GM18520 (cell line): ENCODE results near the gene TREH.

ENCODE experiments used
- ATAC-seq: cut with Tn5 transposase; IDR thresholded peaks from one replicate; pipeline ENCODE4 v1.9.1; 2021; ENCODE audit not compliant: unreplicated experiment

Gene TREH

DNA sequence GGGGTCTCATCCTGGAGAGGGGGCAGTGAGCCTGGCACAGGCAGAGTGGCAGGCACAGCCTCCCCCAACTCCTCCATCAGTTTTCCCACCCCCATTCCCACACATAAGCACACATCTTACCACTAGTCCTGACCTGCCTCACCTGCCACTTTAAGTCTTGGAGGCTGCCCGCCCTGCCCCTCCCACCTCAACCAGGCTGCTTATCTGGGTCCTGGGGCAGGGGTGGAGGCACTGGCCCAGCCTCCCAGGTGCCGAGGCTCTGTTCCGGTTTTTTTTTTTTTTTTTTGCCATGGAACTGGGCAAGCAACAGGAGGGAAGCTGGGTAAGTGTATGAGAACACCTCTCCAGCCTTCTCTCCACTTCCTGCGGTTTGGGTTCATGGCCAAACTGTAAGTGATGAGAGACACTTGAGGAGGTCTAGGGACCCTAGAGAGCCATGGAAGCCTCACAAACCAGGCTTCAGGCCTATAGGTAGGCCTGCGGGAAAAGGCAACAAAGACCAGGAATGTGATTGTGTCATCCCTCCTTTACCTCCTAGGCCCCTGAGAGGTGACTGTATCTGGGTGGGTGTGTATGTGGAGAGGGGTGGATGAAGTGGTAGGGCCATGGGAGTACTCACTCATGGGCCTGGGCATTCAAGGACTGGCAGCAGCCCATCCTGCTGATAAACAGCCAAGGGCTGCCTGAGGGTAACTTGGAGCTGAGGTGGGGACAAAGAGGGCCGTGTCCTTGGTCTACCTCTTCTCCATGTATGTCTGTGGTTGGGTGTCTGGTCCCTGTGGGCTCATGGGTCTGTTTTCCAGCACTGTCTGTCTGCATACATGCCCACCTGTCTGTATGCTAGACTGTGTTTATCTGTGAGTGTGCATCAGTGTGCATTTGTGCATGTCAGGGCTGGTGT lies 49.4 kb downstream of the TREH start:
- no peak for ATAC-seq

DNA sequence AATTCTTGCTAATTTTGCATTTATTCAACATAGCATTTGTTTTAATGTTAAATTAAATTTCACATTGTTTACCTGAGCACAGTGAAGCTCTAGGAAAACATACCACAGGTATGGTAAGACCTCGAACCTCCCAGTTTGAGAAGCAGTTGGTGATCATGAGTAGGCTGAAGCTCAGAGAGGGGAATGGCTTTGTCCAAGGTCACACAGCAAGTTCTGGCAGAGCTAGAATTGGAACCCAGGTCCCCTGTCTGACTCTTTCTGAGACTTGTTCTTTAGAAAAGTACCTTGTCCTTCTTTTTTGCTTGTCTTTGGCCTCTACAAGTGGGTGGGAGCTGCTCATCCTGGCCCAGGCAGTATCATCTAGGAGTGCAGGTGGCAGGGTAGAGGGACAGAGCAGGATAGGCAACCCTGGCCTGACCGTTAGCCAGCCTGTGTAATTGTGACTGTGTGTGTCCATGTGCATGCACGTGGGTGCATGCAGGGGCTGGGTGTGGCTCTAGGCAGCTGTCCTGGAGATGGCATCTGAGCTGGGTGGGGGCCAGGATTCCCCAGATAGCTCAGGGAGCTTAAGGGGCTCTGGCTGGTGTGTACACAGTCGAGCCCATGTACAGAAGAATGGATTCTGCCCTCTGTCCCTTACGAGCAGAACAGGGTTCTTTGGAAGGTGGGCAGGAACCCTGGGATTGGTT lies 50.4 kb downstream of the TREH start:
- ATAC-seq, result no peak

DNA sequence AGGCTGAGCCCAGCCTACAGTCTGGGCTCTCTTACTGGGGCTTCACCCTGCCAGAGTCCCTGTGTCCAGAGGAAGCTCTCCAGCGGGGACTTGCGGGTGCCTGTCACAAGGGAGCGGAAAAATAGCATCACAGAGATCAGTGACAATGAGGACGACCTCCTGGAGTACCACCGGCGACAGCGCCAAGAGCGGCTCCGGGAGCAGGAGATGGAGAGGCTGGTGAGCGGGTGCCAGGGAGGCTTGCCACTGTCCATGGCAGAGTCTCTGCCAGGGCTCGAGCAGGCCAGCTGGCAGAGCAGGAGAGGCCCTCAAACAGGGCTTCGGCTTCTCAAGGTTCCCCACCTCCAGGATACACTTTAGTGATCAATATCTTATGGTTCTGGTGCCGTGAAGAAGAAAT lies 51.0 kb downstream of the TREH start:
- no peak for ATAC-seq

DNA sequence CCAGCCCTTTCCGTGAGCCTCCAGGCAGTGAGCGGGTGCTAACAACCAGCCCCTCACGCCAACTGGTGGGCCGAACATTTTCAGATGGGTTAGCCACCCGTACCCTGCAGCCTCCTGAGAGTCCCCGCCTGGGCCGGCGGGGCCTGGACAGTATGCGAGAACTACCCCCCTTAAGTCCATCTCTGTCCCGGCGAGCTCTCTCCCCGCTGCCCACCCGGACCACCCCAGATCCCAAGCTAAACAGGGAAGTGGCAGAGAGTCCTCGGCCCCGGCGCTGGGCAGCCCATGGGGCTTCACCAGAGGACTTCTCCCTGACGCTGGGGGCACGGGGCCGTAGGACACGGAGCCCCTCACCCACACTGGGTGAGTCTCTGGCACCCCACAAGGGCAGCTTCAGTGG lies 51.4 kb downstream of the TREH start:
- ATAC-seq, result no peak

DNA sequence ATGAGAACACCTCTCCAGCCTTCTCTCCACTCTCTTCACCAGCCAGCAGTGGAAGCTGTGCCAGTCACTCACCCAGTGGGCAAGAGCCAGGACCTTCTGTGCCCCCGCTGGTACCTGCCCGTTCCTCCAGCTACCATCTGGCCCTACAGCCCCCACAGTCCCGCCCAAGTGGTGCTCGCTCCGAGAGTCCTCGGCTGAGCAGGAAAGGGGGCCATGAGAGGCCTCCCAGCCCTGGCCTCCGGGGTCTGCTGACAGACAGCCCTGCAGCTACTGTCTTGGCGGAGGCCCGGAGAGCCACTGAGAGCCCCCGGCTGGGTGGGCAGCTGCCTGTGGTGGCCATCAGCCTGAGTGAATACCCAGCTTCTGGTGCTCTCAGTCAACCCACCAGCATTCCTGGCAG lies 51.9 kb downstream of the TREH start:
- ATAC-seq, result no peak

DNA sequence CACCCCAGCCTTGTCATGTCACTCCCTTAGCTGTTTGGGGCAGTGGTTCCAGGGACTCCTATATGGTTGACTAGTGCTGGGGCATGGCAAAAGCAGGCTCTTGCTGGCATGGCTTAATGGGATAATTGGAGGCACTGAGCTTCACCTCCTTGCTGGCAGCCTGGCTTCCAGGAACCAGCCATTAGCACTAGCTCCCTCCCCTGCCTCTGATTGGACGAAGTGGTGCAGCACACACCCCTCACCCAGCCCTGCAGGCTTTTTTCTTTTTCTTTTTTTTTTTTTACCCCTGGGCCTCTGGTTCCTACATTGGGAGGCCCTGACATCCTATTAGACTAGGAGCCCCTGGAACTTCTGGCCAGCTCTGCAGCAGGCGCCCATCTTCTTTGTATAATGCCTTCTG lies 53.5 kb downstream of the TREH start:
- no peak for ATAC-seq

DNA sequence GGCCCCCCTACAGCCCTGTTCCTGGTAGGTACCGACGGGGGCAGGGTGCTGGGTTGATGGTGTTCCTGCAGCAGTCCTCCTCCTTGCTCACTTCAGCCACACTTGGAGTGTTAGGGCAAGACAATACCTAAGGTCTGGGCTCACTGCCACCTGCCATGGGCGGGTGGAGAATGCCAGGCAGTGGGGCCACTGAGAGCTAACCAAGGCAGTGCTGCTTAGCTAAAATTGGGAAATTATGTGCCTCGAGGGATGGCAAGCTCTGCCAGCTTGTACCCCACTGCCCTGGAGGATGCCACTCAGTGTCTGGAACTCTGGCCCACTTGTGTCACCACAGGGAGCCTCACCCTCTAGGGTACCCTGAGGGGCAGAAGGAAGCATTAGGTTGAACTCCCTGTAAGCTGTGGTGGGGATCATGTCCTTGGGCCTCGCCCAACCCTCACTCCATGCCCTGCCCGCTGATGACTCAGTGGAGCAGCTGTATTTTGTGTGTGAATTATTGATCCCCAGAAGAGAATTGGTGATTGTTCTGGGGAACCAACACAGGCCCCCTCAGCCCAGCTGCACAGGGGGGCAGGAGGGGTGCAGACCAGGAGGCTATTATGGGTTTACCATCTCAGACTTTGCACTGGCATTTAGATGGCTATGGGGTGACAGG lies 54.3 kb downstream of the TREH start:
- ATAC-seq, result no peak

DNA sequence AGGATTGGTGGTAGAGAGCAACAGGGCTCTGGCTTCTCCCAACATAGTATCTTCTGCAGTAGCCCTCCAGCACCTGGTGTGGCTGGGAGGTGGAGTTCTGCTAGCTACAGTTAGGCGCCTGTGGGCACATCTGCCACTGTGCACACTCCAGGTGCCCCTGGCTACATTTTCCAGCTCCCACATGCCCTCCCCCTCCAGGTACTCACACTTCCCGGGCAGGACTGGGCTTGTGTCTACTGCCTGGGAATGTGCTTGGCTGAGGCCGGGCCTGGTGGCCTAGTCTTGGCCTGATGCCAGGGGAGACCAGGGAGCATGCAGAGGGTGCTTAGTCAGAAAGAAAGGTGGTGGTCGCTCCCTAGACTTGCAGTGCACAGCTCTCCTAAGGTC lies 56.2 kb downstream of the TREH start:
- no peak for ATAC-seq

DNA sequence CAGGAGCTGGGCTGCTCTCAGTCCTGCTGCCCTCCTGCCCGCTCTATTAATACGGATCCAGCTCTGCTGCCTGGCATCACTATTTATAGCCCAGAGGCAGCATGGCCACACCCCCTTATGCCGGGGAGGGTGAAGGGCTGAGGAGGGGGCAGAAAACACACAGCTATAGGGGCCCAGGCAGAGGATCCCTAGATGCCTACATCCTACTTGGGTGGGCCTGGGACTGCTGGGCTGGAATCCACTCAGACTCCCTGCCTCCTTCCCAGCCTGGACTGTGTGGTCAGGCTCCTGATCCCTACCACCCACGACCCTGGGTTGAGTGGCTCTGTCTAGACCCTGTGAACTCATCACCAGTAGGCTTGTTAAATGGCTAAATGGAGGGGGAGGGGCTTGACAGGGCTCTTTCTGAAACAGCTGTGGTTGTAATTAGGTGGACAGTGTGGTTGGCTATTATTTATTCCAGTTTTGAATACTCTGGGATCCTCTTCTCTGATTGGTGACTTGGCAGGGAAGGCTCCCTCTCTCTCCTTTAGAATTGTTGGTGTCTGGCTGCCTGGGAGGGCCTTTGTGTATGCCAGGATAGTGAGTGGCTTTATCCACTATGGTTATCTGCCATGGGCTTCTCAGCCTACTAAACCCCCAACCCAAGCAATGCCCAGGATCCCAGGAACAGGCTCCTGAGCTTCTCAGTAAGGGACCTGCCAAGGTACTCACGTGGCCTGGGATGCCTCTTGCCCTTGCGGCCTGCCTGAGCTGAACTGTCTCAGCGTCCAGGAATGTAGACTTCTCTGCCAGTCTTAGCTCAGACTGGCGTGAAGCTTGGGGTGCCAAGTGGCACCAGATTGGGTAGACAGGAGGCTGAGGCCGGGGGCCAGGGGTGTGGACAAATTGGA lies 56.8 kb downstream of the TREH start:
- ATAC-seq, result no peak

DNA sequence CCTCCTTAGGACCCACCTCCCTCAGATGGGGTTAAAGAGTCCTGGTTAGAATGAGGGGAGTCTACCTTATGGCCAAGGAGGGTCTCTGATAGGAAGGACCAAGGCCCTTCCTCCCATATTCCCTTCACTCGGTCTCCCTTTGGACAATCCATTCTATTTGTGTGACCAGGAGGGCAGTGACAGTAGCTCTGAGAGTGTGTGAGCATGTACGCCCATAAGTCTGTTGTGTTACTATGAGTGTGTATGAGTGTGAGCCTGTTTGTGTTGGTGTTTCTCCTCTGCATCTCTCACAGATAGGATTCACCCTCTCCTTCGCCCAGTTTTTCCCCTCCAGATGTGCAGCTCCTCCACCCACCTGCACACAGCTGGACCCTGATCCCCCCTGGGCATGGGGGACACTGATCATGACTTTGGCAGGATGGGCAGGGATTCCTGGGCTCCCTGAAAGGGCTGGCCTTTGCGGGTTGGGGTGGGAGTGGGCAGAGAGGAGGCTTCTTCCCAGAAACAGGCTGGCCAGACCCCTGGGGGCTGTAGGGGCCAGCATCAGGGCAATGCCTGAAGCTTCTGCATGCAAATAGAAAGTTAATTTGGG lies 57.6 kb downstream of the TREH start:
- no peak for ATAC-seq

DNA sequence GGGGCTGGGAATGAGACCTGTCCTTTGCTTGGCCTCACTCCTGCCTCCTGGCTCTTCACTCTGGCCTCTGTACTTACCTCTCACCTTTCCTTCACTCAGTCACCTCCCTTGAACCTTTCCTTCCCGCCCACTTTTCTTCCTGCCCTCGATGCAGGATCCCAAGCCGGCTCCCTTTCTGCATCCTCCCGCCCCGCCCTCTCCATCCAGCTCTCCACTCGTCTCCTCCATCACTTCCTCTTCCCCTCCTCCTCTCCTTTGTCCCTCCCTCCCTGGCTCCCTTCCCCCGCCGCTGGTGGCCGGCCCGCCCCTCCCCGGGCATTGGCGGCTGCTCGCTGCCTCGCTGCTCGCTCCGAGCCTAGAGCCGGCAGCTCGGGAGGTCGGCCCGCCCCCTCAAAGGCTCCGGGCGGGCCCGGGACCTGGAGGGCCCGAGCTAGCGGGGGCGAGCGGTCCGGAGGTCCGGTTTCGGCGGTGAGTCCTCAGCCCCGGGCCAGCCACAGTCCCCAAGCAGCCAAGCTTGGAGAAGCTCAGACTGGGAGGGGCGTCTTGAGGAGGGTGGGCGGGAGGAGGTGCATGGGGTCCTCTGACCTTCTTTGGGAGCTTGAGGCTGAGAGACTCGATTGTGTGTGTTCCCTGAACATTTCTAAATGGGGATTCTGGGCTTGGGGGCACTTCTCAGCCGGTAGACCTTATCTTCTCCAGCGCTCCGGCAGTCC lies 58.2 kb downstream of the TREH start:
- no peak for ATAC-seq

DNA sequence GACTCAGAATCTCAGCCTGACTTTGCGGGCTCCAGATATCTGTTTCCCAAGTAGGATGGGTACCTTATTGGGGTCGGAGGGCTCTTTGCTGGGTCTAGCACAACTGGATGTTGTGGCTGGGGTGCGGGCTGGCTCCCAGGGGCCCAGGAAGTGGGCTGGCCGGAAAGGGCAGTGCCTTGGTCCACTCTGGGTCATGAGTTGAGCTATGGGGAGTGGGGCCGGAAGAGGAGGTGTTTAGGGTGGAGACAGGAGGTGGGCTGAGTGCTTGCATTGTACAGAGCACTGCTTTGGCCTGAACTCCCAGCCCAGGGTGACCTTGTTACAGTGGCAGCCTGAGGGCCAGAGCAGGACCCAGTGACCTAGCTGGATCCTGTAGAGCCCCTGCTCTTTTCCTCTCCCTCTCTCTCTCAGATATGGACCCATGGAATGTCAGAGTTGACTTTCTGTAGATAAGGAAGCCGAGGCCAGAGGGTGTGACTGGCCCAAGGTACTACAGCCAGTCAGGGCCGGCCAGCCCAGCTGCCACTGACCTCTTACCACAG lies 58.9 kb downstream of the TREH start:
- ATAC-seq, result no peak

DNA sequence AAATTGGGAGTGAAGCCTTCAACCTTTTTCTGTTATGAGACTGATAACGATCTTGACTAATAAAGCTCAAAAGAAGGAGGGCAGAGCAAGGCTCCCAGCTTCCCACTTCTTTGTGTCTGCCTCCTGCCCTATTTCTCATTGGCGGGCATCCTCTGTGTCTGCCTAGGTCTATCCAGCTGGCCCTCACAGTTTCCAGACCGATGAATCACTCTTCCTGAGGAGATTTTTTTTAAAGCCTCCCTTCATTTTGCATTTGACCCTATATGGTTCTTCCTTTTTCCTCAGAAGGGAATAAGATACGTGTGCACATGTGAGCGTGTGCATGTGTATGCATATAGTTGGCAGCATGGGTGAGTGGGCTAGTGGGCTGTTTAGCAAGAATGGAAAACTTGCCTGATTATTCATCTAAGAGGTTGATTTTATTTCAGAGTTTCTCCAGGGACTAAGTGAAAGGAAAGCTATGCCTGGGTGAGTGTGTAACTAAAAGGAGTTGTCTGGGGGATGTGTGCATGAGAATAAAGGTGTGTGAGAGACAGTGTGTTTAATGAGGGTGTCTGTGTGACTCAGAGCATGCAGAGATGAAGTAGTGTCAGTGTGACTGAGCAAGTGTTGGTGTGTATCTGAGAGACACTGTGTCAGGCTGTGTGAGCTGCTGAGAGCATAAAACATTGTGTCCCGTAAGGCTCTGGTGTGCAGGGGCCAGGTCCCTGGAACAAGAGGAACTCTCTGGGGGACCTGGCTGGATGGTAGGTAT lies 59.8 kb downstream of the TREH start:
- no peak for ATAC-seq

DNA sequence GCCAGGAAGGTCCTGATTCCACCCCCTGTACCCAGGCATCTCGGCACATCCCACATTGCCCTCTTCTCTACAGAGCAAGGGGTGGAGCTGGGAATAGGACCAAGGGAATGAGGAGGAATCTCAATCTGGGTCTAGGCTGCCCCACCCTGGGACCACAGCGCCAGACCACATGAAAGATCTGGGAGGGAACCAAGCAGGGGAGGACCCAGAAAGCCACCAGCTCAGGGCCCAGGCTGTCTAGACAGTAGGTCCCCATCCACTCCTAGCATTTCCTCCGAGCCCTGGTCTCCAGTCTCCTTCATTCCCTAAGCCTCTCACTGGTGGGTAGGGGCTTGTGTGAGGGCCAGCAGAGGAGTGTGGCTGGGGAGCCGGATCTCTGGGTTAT lies 60.5 kb downstream of the TREH start:
- ATAC-seq, result no peak

DNA sequence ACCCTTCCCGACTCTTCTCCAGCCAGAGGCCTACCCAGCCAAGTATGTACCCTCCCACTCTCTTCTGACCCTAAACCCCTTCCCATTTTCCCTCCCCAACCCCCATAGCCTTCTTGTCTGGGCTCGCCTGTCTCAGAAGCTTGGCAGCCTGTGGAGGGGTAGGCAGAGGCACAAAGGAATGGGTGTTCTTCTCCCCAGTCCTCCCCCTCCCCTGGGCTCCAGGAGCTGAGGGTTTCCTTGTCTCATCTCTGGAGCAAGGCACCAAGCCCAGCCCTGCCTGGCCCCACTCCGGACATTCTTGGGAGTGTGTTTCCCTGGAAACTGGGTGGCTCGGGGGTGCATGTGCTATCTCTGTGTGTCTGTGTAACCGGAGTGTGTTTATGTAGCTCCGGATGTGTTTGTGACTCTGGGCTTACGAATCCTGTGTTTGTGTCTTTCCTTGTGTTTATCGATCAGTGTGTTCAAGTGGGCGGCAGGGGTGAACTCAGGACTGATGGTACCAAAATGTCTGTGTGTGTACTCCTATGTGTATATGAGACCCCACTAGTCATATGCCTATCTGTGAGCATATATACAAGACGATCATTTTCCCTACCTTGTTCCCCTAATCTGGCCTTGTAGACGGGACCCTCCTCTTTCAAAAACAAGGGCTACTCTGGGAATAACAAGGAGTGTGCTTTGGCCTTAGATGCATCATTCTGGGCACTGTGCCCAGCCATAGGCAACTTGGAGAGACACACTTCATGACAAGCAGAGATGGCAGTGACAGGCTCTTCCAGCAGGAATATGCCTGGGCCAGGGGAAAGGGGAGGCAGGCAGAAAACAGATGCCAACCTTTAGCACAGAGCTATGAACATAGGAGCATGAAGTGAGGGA lies 61.1 kb downstream of the TREH start:
- no peak for ATAC-seq

DNA sequence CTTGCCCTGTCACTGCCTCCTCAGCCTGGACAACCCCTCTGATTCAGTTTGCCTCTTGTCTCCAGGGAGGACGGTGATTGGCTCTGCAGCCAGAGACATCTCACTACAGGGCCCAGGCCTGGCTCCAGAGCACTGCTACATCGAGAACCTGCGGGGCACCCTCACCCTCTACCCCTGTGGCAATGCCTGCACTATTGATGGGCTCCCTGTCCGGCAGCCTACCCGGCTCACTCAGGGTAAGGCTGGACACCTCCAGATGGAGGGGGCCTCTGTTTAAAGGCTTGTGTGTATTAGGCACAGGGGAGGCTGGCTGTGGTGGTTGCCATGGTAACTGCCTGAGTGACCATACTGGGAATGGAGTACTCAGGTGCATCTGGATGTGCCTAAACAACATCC lies 63.5 kb downstream of the TREH start:
- ATAC-seq, result no peak

DNA sequence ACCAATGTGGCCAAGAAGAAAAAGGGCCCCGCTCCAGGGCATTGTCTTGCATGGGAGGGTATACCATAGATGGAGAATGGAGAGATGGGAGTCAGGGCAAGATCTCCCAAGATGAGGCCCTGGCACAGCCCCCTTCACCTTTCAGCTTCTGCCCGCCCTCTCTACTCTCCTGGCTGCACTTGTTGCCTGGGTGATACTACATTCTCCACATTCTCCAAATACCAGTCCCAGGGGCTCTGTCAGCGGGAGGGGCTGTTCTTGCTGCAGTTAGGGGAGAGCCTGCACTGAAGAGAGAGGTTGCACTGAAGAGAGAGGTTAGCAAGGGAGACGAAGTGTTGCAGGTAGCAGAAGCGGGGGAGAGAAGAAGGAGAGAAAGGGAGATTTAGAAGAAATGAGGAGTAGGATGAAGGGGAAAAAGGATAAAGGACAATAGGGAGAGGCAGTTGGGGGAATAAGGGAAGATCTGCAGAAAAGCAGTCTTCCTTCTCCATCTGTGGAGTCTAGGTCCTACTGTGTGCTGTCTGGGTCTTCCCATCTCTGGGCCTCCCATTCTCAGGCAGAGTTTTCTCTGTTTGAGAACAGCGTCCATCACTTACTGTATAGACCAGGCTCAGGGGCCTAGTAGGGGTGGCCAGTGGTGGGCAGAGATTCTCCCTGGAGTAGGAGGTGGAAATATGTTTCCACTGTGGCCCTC lies 64.0 kb downstream of the TREH start:
- no peak for ATAC-seq

DNA sequence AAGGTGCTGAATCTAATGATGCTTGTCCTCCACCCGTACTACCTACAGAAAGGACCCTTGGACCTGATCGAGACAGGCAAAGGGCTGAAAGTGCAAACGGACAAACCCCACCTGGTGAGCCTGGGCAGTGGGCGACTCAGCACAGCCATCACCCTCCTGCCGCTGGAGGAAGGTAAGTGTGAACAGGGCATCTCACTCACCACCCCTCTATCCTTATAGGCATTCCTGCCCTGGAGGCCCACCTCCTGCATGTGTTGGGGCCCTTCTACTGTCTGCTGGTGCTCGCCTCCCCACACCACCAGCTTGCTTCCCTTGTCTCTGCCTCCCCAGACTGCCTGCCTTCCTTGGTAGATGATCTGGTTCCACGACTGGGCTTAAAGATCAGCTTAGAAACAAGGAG lies 64.9 kb downstream of the TREH start:
- ATAC-seq, result no peak
